Measurements from ENCODE around the gene TMPRSS2.

- TF ChIP-seq POLR2A (IDR thresholded peaks at IDR 0.05) (no peak), CTCF (IDR thresholded peaks at IDR 0.05) (no peak)
Measured at GRCh38 chr21:41542727-41543126, 34.8 kb upstream of the TMPRSS2 start.

All from thyroid gland (tissue), 4 donors.